ENCODE measurements around the gene ESRRA. TPM values are rescaled to one million over a fixed set of nuclear protein-coding genes. Genes with fewer than 3 reads are reported as not detected.

Gene ESRRA
- total and polyA plus RNA-seq, 2 experiments from 2014 or later = 17.2 to 38.6 TPM

- WGBS, 2 experiments (ENCODE audit: low coverage in 1 of 2, low lambda C conversion rate in 2 of 2, missing lambda C conversion rate in 2 of 2) = 97% methylated on average over 31 to 33 of the region's 33 CpGs
- in situ Hi-C loops (cut with MboI) = no loop called here
Measured at GRCh38 chr11:64287676-64288352, 17.5 kb upstream of the ESRRA start.

GRCh38 chr11:64288353-64288750, 17.0 kb upstream of the ESRRA start:
- no peaks in the 10 kb centered on the region for H3F3A ChIP-seq (ENCODE audit: insufficient read depth)
- no peak overlapping the region for H3K4me3 ChIP-seq
- no peaks in the 10 kb centered on the region for H3K36me3 ChIP-seq (ENCODE audit: low read depth)
- H3K27ac ChIP-seq = no peak overlapping the region
- H3K9me3 ChIP-seq (ENCODE audit: low read depth) = no peaks in the 10 kb centered on the region
- no peaks in the 10 kb centered on the region for H4K20me1 ChIP-seq (ENCODE audit: insufficient read depth)
- peaks cover 16% of the 10 kb centered on the region for H3K27me3 ChIP-seq (replicated peaks; ENCODE audit: insufficient read depth)
- H3K4me1 ChIP-seq (ENCODE audit: insufficient read depth) = no peaks in the 10 kb centered on the region
- no peaks in the 10 kb centered on the region for H3K9me2 ChIP-seq (ENCODE audit: insufficient read depth)
- TF ChIP-seq EZH2 (IDR thresholded peaks at IDR 0.05; ENCODE audit: insufficient read depth, poor library complexity, severe bottlenecking) = no peak
- no peak for TF ChIP-seq EZH2phosphoT487 (IDR thresholded peaks at IDR 0.05; ENCODE audit: insufficient read depth, low read depth)
- in situ Hi-C loops (cut with MboI) = no loop called here
- no peak for DNase-seq
- no peak overlapping the region for H3K9ac ChIP-seq
- H3K4me2 ChIP-seq (ENCODE audit: unreplicated experiment) = no peak overlapping the region
- 75 to 82% methylated on average over 9 of the region's 9 CpGs for WGBS, 2 experiments (ENCODE audit: low coverage in 1 of 2, low lambda C conversion rate in 2 of 2, missing lambda C conversion rate in 2 of 2)
- H3K79me2 ChIP-seq (ENCODE audit: insufficient read depth) = peaks cover 16% of the 10 kb centered on the region
- no peak overlapping the region for H2AFZ ChIP-seq

More at GRCh38 chr11:64287676-64288352, 17.5 kb upstream of the ESRRA start:
- no peaks in the 10 kb centered on the region for H3K9me2 ChIP-seq (ENCODE audit: insufficient read depth)
- H3K27me3 ChIP-seq (replicated peaks; ENCODE audit: insufficient read depth) = peaks cover 11% of the 10 kb centered on the region
- no peak overlapping the region for H3K9ac ChIP-seq
- H3K36me3 ChIP-seq (ENCODE audit: low read depth) = no peaks in the 10 kb centered on the region
- TF ChIP-seq EZH2 (IDR thresholded peaks at IDR 0.05; ENCODE audit: insufficient read depth, poor library complexity, severe bottlenecking) = no peak
- TF ChIP-seq EZH2phosphoT487 (IDR thresholded peaks at IDR 0.05; ENCODE audit: insufficient read depth, low read depth) = no peak
- no peak overlapping the region for H3K4me2 ChIP-seq (ENCODE audit: unreplicated experiment)
- H3K79me2 ChIP-seq (ENCODE audit: insufficient read depth) = peaks cover 22% of the 10 kb centered on the region
- H3K27ac ChIP-seq = no peak overlapping the region
- H3F3A ChIP-seq (ENCODE audit: insufficient read depth) = no peaks in the 10 kb centered on the region
- no peak overlapping the region for H2AFZ ChIP-seq
- no peak for DNase-seq
- no peaks in the 10 kb centered on the region for H3K9me3 ChIP-seq (ENCODE audit: low read depth)
- no peaks in the 10 kb centered on the region for H4K20me1 ChIP-seq (ENCODE audit: insufficient read depth)
- no peaks in the 10 kb centered on the region for H3K4me1 ChIP-seq (ENCODE audit: insufficient read depth)
- H3K4me3 ChIP-seq = no peak overlapping the region

GRCh38 chr11:64289002-64289564, 16.2 kb upstream of the ESRRA start:
- Histone ChIP-seq H3K9me2 (ENCODE audit: insufficient read depth) (no peaks in the 10 kb centered on the region), H3F3A (ENCODE audit: insufficient read depth) (no peaks in the 10 kb centered on the region), H3K27ac (no peak overlapping the region), H4K20me1 (ENCODE audit: insufficient read depth) (no peaks in the 10 kb centered on the region), H3K4me1 (ENCODE audit: insufficient read depth) (no peaks in the 10 kb centered on the region), H3K9me3 (ENCODE audit: low read depth) (no peaks in the 10 kb centered on the region), H3K36me3 (ENCODE audit: low read depth) (no peaks in the 10 kb centered on the region), H2AFZ (no peak overlapping the region), H3K9ac (no peak overlapping the region), H3K27me3 (replicated peaks; ENCODE audit: insufficient read depth) (peaks cover 17% of the 10 kb centered on the region), H3K4me2 (ENCODE audit: unreplicated experiment) (no peak overlapping the region), H3K4me3 (no peak overlapping the region), H3K79me2 (ENCODE audit: insufficient read depth) (peaks cover 9% of the 10 kb centered on the region)
- no peak for DNase-seq
- in situ Hi-C loops (cut with MboI) = no loop called here
- TF ChIP-seq EZH2phosphoT487 (IDR thresholded peaks at IDR 0.05; ENCODE audit: insufficient read depth, low read depth) (no peak), EZH2 (IDR thresholded peaks at IDR 0.05; ENCODE audit: insufficient read depth, poor library complexity, severe bottlenecking) (no peak)
- WGBS, 2 experiments (ENCODE audit: low coverage in 1 of 2, low lambda C conversion rate in 2 of 2, missing lambda C conversion rate in 2 of 2) = 81 to 82% methylated on average over 10 to 13 of the region's 13 CpGs

GRCh38 chr11:64290352-64291261, 14.7 kb upstream of the ESRRA start:
- Histone ChIP-seq H3K4me1 (ENCODE audit: insufficient read depth) (0 out of 2 replicates have a peak, but pooled peaks cover 2% of the 10 kb centered on the region), H3K9me2 (ENCODE audit: insufficient read depth) (no peaks in the 10 kb centered on the region), H2AFZ (no peak overlapping the region), H3K27ac (no peak overlapping the region), H3K27me3 (replicated peaks; ENCODE audit: insufficient read depth) (peaks cover 20% of the 10 kb centered on the region), H4K20me1 (ENCODE audit: insufficient read depth) (no peaks in the 10 kb centered on the region), H3F3A (ENCODE audit: insufficient read depth) (no peaks in the 10 kb centered on the region), H3K36me3 (ENCODE audit: low read depth) (no peaks in the 10 kb centered on the region), H3K79me2 (ENCODE audit: insufficient read depth) (0 out of 2 replicates have a peak, but pooled peaks cover 6% of the 10 kb centered on the region), H3K9me3 (ENCODE audit: low read depth) (no peaks in the 10 kb centered on the region), H3K4me3 (no peak overlapping the region), H3K4me2 (ENCODE audit: unreplicated experiment) (no peak overlapping the region), H3K9ac (no peak overlapping the region)
- WGBS, 2 experiments (ENCODE audit: low coverage in 1 of 2, low lambda C conversion rate in 2 of 2, missing lambda C conversion rate in 2 of 2) = 56 to 59% methylated on average over 10 of the region's 10 CpGs
- in situ Hi-C loops (cut with MboI) = no loop called here
- no peak for TF ChIP-seq EZH2phosphoT487 (IDR thresholded peaks at IDR 0.05; ENCODE audit: insufficient read depth, low read depth)
- TF ChIP-seq EZH2 (IDR thresholded peaks at IDR 0.05; ENCODE audit: insufficient read depth, poor library complexity, severe bottlenecking) = peak; percentile 34
- DNase-seq = no peak

Measured in GM23248 (cell line).